A204.1 (cell line): ENCODE data around the gene FBXO8.

Experiments used
- FAIRE-seq: peaks from 2 replicates; lab custom pipeline; 2012; peaks lifted over from hg19 to GRCh38; lab: Jason Lieb, UNC

FBXO8 gene

DNA sequence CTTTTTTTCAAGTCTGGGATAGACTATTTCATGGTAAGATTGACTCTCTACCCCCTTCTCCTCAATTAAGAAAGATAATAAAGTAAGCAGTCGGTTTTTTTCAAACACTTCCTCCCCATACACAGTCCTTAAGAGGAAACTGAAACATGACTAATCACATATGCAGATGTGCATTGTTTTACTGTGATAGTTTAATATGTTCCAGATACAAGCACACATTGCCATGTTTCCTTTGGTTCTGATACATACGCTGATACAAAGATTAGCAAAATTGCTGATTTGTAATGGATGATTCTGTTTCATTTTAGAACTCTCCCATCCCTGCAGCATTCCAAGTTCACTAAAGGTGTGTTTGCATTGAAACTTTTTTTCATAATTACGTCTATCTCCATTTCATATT, 76.1 kb downstream of the FBXO8 start:
- no peak for FAIRE-seq

DNA sequence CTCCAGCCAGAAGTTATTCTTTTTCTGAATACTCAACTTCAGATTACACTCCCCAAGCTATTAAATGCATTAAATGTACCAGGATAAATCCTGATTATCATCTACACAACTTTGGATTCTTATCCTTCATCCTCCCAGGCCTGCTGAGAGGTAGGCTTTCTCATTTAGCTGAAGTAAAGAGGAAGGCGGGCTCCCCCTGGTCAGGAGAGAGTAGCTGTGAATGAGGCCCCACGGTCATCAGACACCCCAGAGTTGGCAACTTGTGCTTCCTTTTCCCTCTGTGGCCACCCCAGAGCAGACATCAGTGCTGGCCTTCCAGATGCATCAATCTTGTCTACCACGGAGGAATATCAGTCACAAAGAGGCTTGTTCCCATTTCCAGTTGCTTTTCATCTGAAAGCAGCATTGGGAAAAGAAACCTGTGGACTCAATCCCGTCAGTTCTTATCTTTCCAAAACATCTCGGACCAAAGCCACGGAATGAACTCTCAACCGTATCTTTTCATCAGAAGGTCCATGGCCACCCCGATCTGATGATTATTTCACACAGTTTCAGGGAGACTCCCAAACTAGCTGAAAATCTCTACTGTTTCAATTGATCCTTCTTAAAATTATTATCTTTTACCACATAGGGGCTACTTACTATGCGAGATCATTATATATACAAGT, 79.2 kb downstream of the FBXO8 start:
- no peak for FAIRE-seq

DNA sequence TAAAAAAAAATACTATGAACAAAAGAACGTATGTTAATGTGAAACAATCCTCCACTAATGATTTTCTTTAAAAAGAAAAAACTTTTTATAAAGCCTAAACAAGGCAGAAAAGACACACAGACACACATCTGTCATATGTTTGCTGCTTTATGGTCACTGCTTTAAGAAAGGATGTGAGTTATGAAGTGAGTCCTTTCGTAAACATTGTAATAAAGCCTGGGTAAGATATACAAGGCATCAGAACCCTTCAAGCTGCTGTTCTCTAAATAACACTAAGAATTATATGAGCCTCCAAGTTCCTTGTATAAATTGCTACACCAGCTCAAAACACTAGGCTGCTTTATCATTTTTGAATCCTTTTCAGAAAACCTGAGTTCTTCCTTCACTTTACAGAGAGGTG, 81.6 kb downstream of the FBXO8 start:
- FAIRE-seq, result no peak

DNA sequence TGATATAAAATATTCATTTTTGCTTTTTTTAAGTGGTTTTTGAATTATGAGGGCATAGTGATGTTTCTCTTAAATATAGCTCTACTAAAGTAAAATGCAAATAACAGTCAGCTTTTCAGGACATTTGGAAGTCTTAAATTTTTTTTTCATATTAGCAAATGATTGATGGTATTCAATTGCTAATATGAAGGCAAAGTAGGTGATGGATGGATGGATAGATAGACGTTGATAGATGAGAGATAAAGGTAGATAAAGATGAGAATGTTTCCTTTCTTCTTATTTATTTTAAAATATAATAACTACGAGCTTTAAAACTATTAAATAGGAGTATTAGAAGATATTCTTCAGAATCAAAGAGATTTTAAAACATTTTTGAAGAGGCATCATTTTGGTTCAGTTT, 83.7 kb downstream of the FBXO8 start:
- no peak for FAIRE-seq

DNA sequence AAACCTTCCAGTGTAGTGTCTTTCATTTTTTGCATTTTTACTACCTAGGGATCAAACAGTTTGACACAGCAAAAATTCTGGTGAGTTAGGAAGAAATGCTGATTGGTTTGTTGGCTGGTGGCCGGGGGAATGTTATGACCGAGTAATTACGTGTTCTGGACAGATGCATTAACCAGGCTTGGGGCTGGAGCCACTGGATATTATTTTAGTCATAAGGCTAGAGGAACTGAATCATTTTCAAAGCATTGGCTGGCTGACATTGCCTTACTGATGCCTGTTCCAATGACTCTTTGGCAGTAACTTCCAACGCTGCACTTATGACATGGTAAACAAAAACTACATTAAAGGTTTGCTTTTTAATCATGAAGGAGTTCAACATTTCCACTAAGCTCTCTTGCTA, 84.6 kb downstream of the FBXO8 start:
- FAIRE-seq, result peak; percentile 99

DNA sequence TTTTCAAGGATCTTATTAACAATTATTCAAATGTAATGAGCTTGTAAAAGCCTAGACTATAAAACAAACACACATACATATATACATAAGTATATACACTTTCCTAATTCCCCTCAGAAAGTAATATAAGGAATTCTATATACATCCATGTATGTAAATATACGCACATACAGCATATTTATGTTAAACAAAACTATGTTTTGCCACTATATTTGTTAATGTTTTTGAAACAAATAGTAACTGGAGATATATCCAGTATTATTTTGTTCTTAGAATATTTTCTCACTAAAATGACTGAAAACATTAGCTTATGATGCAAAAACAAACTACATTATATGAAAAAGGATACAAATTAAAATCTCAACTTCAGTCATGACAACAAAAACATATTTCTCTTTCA, 85.1 kb downstream of the FBXO8 start:
- no peak for FAIRE-seq

DNA sequence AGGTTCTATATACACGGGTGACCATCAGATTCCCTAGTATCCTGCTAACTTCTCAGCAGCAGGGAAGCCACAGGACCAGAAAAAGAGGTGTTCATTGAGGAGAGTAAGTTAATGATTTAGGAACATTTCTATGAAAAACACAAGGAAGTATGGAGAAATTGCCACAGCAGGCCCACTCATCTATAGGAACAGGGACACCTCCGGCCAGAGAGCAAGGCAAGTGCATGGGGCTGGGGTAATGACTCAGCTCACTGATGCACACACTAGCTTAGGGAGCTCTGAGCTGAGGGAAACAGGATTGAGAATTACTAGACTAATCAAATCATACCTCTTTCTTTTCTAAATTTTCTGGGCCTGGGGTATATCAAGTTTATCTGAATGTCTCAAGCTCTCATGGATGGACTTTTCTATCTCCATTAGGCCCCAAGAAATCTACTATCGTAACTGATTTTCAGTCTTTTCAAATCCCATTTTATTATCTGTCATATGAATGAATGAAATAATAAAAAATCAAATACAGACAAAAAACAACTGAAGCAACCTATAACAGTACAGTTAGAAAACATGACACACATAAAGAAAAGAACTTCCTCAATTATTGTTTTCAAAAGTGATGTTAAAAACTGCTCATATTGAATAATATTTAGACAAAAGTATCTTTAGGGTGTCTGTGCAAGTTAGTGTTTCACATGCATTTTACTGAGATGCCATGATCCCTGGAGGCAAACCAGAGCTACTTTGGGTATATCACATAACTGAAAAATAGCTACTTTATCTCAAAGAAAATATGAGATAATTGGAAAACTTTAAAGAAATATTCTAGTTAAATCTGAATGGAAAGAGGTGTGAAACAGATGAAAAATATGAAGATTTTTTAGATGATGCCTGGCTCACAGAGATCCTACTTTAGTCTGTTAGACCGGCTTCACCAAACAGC, 89.8 kb downstream of the FBXO8 start:
- no peak for FAIRE-seq

DNA sequence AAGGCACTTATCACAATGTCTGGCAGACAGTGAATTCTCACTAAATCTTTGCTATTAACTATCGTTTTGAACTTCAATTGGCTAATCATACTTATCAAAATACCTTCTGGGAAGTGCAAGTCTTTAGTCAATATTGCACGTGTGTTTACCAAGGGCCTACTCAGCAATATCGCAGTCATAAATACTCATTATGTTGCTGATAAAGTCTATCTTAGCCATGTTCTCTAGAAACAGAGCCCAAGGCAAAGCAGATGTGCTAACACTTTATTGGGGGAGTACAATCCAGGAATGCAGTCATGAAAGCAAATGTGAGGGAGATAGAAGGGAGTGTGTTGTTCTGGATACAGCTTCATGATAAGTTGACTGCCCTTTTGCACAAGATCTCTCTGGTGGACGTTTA, 90.5 kb downstream of the FBXO8 start:
- FAIRE-seq, result no peak

DNA sequence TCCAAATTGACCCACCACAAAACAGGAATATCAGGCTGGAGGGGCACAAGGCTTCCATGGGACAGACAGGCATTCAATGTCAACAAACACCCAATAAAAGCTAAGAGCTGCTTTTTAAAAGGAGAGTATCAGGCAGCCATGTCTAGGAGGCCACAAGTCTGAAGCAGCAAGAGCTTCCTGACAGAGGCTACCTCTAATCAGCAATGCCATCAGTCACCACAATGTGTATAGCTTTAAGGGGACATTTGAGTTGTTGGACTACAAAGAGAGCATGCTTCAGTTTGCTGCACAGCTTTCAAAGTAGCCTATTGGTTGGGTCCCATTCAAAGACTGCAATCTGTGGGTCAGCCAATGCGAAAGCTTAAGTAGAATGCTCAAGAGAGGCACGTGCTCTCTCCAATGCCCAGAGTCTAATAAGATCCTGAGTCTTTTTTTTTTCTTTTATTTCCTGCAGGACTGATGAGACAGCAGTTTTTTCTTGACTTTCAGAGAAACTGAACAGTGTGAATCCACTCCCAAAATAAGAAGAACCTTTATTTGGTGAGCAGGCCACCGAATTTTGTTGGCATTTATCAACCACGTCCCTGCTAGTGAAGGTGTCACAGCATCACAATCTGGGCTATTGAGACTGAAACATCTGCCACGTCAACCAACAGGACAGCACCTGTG, 92.5 kb downstream of the FBXO8 start:
- FAIRE-seq, result peak; percentile 19

DNA sequence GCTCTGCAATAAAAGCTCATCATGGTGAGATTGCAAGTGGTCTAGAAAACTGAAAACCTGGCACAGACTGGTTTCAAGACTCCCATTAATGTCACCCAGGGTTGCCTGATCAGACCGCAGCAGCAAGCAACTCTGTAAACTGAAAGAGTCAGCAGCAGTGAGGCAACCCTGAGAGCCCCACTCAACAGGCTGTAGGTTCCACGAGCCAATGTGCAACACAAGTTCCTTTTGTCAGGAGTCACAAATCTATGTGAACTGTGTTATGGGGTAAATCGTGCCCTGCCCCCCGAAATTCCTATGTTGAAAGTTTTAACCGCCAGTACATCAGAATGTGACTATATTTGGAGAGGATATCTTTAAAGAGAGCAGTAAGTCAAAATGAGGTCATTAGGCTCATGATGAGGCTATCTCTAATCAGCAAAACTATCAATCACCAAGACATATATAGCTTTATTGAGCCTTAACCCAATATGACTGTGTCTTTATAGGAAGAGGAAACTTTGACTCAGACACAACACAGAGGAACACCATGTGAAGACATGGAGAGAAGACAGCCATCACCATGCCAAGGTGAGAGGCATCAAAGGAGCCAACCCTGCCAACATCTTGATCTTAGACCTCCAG, 94.0 kb downstream of the FBXO8 start:
- no peak for FAIRE-seq
